Muscle layer of colon (tissue), 2 donors: ENCODE results near the gene LTO1.
A peak's percentile ranks its signal among the peaks of the same experiment; 100 is the strongest.

Experiments
- H3K27ac ChIP-seq: one replicate; pipeline ENCODE4 v1.7.0; 2013; ENCODE audit warnings: low read depth, mild to moderate bottlenecking, low read length, moderate library complexity
- H3K27me3 ChIP-seq, 2 donors: one replicate each; pipeline ENCODE4 v1.7.0; 2013; ENCODE audit warnings: low read length in 2 of 2, mild to moderate bottlenecking in 2 of 2; ENCODE audit not compliant: insufficient read depth in 2 of 2, control insufficient read depth in 1 of 2
- H3K36me3 ChIP-seq: one replicate; pipeline ENCODE4 v1.7.0; 2013; ENCODE audit warnings: mild to moderate bottlenecking, low read length; ENCODE audit not compliant: insufficient read depth
- H3K4me1 ChIP-seq: one replicate; pipeline ENCODE4 v1.7.0; 2013; ENCODE audit warnings: mild to moderate bottlenecking, low read length; ENCODE audit not compliant: insufficient read depth
- H3K4me3 ChIP-seq, 2 donors: one replicate each; pipeline ENCODE4 v1.7.0; 2013; ENCODE audit warnings: low read length in 2 of 2, low read depth in 1 of 2, mild to moderate bottlenecking in 1 of 2, moderate library complexity in 1 of 2
- H3K9ac ChIP-seq: one replicate; pipeline ENCODE4 v1.7.0; 2013; ENCODE audit warnings: low read length
- H3K9me3 ChIP-seq: one replicate; pipeline ENCODE4 v1.7.0; 2013; ENCODE audit warnings: mild to moderate bottlenecking, low read length
- donor health status: abdominal sarcoma.
- donor health status: Adenocarcinoma of cecum.

LTO1 gene

GRCh38 chr11:69670158-69670845 is 4.9 kb downstream of the LTO1 start:
- H3K27me3 ChIP-seq = no peaks in the 10 kb centered on the region
- no peaks in the 10 kb centered on the region for H3K9me3 ChIP-seq
- peak overlapping the region; percentile 10 for H3K27ac ChIP-seq
- H3K4me3 ChIP-seq = no peak overlapping the region
- no peak overlapping the region for H3K9ac ChIP-seq
- H3K36me3 ChIP-seq = peaks cover 37% of the 10 kb centered on the region
- peaks cover 22% of the 10 kb centered on the region for H3K4me1 ChIP-seq

DNA sequence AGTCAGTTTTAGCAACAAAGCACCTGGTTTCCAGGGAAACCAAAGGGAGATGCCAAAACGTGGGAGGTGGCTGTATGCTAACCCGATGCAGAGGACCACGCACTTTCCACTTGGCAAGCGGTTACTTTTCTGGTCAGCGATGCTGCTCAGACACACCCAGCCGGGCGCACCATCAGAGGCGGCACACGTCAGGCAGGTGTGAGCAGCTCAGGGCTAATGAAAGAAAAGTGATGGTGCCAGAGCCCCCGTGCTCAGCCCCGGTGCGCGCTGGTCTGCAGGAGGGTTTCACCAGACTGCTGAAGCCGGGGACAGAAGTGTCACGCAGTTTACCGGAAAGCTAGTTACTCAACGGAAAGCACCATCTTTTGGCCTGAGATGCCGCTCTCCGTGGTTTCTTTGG is 5.7 kb downstream of the LTO1 start:
- no peak overlapping the region for H3K9ac ChIP-seq

DNA sequence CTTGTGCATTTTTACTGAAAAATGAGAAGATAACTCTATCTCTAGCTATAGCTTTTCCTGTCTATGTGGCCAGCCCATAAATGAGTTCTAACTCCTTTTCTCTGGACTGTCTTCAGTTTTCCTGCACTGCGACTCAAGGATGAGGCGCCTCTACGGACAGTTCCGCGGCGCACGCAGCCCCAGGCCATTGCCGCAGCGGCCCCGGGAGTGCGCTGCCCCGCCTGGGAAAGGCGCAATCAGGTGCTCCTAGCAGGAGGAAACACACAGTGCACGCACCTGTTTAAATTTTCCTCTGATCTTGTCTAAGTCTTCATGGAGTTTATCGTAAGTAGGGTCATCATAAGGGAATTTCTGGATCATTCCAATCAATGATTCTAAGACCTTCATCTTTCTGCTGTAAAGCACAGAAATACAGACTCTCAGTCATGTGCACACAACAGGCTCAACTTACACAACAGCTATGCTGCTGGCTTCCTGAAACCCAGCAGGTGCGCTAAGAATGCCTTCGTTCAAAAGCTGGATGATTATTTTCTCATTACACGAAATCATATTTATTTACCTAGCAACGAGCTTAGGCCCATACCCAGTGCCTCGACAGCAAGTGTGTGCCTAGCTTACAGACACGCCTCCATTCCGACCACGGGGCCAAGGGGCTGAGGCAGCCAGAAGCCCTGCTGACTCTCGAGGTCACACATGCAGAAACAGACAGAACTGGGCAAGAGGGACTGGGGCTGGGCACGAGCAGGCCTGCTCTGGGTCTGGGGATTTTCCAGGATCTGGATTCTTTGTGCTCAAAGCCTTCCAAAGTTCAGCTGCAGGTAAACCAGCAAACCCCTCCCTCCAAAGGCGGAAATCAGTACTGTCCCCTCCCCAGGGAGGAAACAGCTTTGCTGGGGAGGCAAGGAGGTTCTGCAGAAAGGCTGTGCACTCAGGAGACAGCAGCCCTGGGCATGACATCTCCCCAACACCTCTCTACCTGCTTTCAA is 7.2 kb downstream of the LTO1 start:
- Histone ChIP-seq H3K4me3 (no peak overlapping the region), H3K27me3 (no peaks in the 10 kb centered on the region), H3K4me1 (peaks cover 10% of the 10 kb centered on the region), H3K36me3 (peaks cover 37% of the 10 kb centered on the region), H3K9ac (no peak overlapping the region), H3K9me3 (no peaks in the 10 kb centered on the region), H3K27ac (no peak overlapping the region)

More for the DNA sequence above, 5.7 kb downstream of the LTO1 start:
- Histone ChIP-seq H3K27me3 (no peaks in the 10 kb centered on the region), H3K9me3 (no peaks in the 10 kb centered on the region), H3K4me3 (no peak overlapping the region), H3K27ac (no peak overlapping the region), H3K36me3 (peaks cover 37% of the 10 kb centered on the region), H3K4me1 (peaks cover 20% of the 10 kb centered on the region)

GRCh38 chr11:69666752-69667536 is 8.2 kb downstream of the LTO1 start:
- no peak overlapping the region for H3K4me3 ChIP-seq
- no peak overlapping the region for H3K27ac ChIP-seq
- H3K36me3 ChIP-seq = peaks cover 33% of the 10 kb centered on the region
- no peaks in the 10 kb centered on the region for H3K27me3 ChIP-seq
- H3K4me1 ChIP-seq = peaks cover 10% of the 10 kb centered on the region
- no peak overlapping the region for H3K9ac ChIP-seq
- H3K9me3 ChIP-seq = no peaks in the 10 kb centered on the region

GRCh38 chr11:69666261-69666660 is 8.9 kb downstream of the LTO1 start:
- Histone ChIP-seq H3K27me3 (no peaks in the 10 kb centered on the region), H3K4me1 (peaks cover 10% of the 10 kb centered on the region), H3K4me3 (no peak overlapping the region), H3K9me3 (no peaks in the 10 kb centered on the region), H3K27ac (no peak overlapping the region), H3K9ac (no peak overlapping the region), H3K36me3 (peaks cover 26% of the 10 kb centered on the region)

DNA sequence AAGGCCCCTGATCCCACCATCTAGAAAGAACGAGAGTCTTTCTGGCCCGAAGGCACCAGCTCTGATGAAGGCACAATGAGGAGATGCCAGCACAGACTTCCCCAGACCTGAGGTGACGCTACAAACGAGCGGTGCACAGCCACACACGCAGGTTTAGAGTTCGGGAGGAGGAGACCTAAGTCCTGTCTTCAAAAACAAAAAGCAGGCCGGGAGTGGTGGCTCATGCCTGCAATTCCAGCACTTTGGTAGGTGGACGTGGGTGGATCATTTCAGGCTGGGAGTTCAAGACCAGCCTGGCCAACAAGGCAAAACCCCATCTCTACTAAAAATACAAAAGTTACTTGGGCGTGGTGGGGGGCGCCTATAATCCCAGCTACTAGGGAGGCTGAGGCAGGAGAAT is 9.5 kb downstream of the LTO1 start:
- Histone ChIP-seq H3K36me3 (peaks cover 22% of the 10 kb centered on the region), H3K4me1 (peaks cover 9% of the 10 kb centered on the region), H3K9ac (no peak overlapping the region), H3K27me3 (no peaks in the 10 kb centered on the region), H3K4me3 (no peak overlapping the region), H3K9me3 (no peaks in the 10 kb centered on the region), H3K27ac (no peak overlapping the region)

GRCh38 chr11:69664901-69665300 is 10.3 kb downstream of the LTO1 start:
- no peak overlapping the region for H3K27ac ChIP-seq
- H3K4me1 ChIP-seq = peaks cover 1% of the 10 kb centered on the region
- no peaks in the 10 kb centered on the region for H3K27me3 ChIP-seq
- no peaks in the 10 kb centered on the region for H3K9me3 ChIP-seq
- peaks cover 22% of the 10 kb centered on the region for H3K36me3 ChIP-seq
- H3K4me3 ChIP-seq = no peak overlapping the region
- H3K9ac ChIP-seq = no peak overlapping the region

DNA sequence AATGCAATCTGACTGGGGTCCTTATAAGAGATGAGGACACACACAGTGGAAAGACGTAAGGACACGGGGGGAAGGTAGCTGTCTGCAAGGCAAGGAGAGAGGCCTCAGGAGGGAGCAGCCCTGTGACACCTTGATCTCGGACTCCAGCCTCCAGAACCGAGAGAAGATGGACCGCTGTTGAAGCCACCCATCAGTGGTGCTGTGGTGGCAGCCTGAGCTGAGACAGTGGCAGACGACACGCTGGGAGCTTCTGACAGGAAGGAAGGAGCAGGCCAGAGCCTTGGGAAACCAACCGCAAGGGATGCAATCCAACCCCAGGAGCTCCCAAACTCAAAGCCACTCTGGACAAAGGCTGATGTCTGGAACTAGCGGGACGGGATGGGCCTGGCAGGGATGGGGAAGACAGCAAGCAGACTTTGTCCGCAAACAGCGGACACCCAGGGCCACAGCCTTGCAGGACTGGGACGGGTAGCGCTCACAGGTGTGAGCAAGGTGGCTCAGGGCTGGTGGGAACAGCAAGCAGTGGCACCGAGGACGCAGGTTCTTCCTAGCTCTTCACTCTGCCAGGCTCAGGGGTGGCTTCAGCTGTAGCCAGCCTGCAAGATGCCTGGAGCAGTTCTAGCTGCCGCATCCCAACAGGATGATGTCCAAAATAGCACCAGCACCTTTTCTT is 10.9 kb downstream of the LTO1 start:
- H3K4me1 ChIP-seq = no peaks in the 10 kb centered on the region
- H3K36me3 ChIP-seq = peaks cover 22% of the 10 kb centered on the region
- no peaks in the 10 kb centered on the region for H3K9me3 ChIP-seq
- no peaks in the 10 kb centered on the region for H3K27me3 ChIP-seq
- no peak overlapping the region for H3K9ac ChIP-seq
- H3K27ac ChIP-seq = no peak overlapping the region
- H3K4me3 ChIP-seq = no peak overlapping the region

GRCh38 chr11:69663326-69663725 is 11.8 kb downstream of the LTO1 start:
- no peaks in the 10 kb centered on the region for H3K4me1 ChIP-seq
- H3K9me3 ChIP-seq = no peaks in the 10 kb centered on the region
- H3K4me3 ChIP-seq = no peak overlapping the region
- peaks cover 20% of the 10 kb centered on the region for H3K36me3 ChIP-seq
- no peak overlapping the region for H3K9ac ChIP-seq
- no peak overlapping the region for H3K27ac ChIP-seq
- no peaks in the 10 kb centered on the region for H3K27me3 ChIP-seq

DNA sequence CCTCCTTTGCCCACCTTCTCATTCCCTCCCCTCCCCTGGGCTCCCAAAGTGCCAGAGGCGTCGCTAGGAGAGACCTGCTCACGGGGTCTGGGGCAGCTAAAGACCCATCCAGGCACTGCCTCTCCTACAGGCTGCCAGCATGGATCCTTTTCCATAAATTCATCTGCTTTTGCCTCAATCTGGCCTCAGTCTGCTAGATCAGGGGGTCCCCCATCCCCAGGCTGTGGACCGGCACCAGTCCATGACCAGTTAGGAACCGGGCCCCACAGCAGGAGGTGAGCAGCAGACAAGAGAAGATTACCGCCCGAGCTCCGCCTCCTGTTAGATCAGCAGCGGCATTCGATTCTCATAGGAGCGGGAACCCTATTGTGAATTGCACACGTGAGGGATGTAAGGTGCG is 12.3 kb downstream of the LTO1 start:
- Histone ChIP-seq H3K9ac (no peak overlapping the region), H3K4me3 (no peak overlapping the region), H3K36me3 (peaks cover 14% of the 10 kb centered on the region), H3K27ac (no peak overlapping the region), H3K9me3 (no peaks in the 10 kb centered on the region), H3K4me1 (no peaks in the 10 kb centered on the region), H3K27me3 (no peaks in the 10 kb centered on the region)
